Measurements from ENCODE around the gene SHROOM2. TPM values are rescaled to one million over a fixed set of nuclear protein-coding genes. Genes with fewer than 3 reads are reported as not detected.

Gene SHROOM2
- total and polyA plus RNA-seq, 2 of the 4 experiments (the other 2 are of a cell fraction) = 8.1 to 14.2 TPM

GRCh38 chrX:9861711-9862110 is 75.5 kb downstream of the SHROOM2 start:
- ATAC-seq (ENCODE audit: low read depth) = no peak
- H3K4me1 ChIP-seq (ENCODE audit: control insufficient read depth, insufficient read depth, low read length) = peaks cover 3% of the 10 kb centered on the region; the same call in 1 of the 2 replicates
- no peak overlapping the region for H4K8ac ChIP-seq (ENCODE audit: low read depth in 2 of 2, low read length in 2 of 2)
- no peak overlapping the region for H3K14ac ChIP-seq (replicated peaks; ENCODE audit: low read depth, low read length)
- no peak overlapping the region for H3K4me3 ChIP-seq (ENCODE audit: insufficient read depth, low read depth, low read length)
- peaks cover 3% of the 10 kb centered on the region for H3K9me1 ChIP-seq (ENCODE audit: insufficient read depth, low read length)
- H2BK15ac ChIP-seq (ENCODE audit: low read depth, low read length) = no peak overlapping the region
- no peaks in the 10 kb centered on the region; the same call in 1 of the 2 replicates for H3K9me3 ChIP-seq (ENCODE audit: control insufficient read depth, insufficient read depth, low read length)
- no peak overlapping the region for H3K23ac ChIP-seq (ENCODE audit: low read depth, low read length)
- WGBS, 2 experiments (ENCODE audit: extremely low coverage in 2 of 2, insufficient read length in 1 of 2) = 70% methylated on average over 4 of the region's 9 CpGs; no CpG with 5 or more reads in 1 of the 2 experiments
- H2AK5ac ChIP-seq (ENCODE audit: low read depth, low read length) = no peak overlapping the region
- dilution Hi-C loops (cut with HindIII; ENCODE audit: low sequenced_read_pairs, unreplicated experiment) = no loop called here
- no TSS peak for BruUV-seq (replicated peaks)
- H3K4ac ChIP-seq (ENCODE audit: low read depth, low read length) = no peak overlapping the region
- no peak overlapping the region for H3K56ac ChIP-seq (ENCODE audit: extremely low read depth, insufficient read depth, low read length)
- H3K36me3 ChIP-seq (ENCODE audit: control insufficient read depth, insufficient read depth, low read length) = no peaks in the 10 kb centered on the region
- no peak overlapping the region for H4K5ac ChIP-seq (ENCODE audit: low read depth, low read length)
- no peak overlapping the region for H2AK9ac ChIP-seq (replicated peaks; ENCODE audit: low read depth, low read length, poor library complexity)
- H2AFZ ChIP-seq (replicated peaks; ENCODE audit: low read length, poor library complexity) = peak overlapping the region; percentile 32
- CTCF ChIA-PET = interaction anchor here (0.9 kb wide), 1 partner anchor 258 kb away, joined by 4 read pairs; no protein-coding TSS in a partner anchor
- H3K4me2 ChIP-seq (ENCODE audit: low read depth, low read length) = no peak overlapping the region
- H3K27me3 ChIP-seq (ENCODE audit: control insufficient read depth, insufficient read depth, low read length) = no peaks in the 10 kb centered on the region
- no peak overlapping the region for H2BK20ac ChIP-seq (ENCODE audit: low read depth, low read length)
- no peak overlapping the region for H4K91ac ChIP-seq (ENCODE audit: insufficient read depth, low read depth, low read length)
- no peak overlapping the region for H2BK5ac ChIP-seq (ENCODE audit: low read depth, low read length, poor library complexity, severe bottlenecking)
- POLR2A ChIA-PET (ENCODE audit: unreplicated experiment) = no interaction called here
- no peak for DNase-seq
- no peak overlapping the region for H3K9ac ChIP-seq (ENCODE audit: low read depth, low read length)
- H2BK120ac ChIP-seq (ENCODE audit: low read depth, low read length) = no peak overlapping the region
- intact Hi-C loops (cut with micrococcal nuclease) = no loop called here
- no peaks in the 10 kb centered on the region for H3K79me1 ChIP-seq (ENCODE audit: low read depth in 1 of 2, low read length in 2 of 2)
- in situ Hi-C loops (cut with MboI; ENCODE audit: low sequenced_read_pairs) = no loop called here
- H3K27ac ChIP-seq (ENCODE audit: insufficient read depth, low read length) = no peak overlapping the region
- H4K20me1 ChIP-seq (ENCODE audit: insufficient read depth, low read length) = no peaks in the 10 kb centered on the region
- H3K18ac ChIP-seq (ENCODE audit: low read depth, low read length) = no peak overlapping the region
- TF ChIP-seq CEBPB (IDR thresholded peaks at IDR 0.05; ENCODE audit: low read depth, low read length) = no peak
- TF ChIP-seq CTCF (conservative IDR thresholded peaks at IDR 0.05; ENCODE audit: low read depth, low read length) = no peak
- no peak for TF ChIP-seq MXI1 (IDR thresholded peaks at IDR 0.05; ENCODE audit: borderline replicate concordance, low read depth, low read length)
- no peak for TF ChIP-seq USF2 (IDR thresholded peaks at IDR 0.05; ENCODE audit: low read depth, low read length)
- no peak for TF ChIP-seq FOS (IDR thresholded peaks at IDR 0.05; ENCODE audit: low read depth, low read length)
- no peak for TF ChIP-seq ELK1 (IDR thresholded peaks at IDR 0.05; ENCODE audit: borderline replicate concordance, low read depth, low read length)
- TF ChIP-seq POLR2A (IDR thresholded peaks at IDR 0.05; ENCODE audit: low read depth, low read length) = no peak
